ENCODE results near the gene COPZ1. TPM values are rescaled to one million over a fixed set of nuclear protein-coding genes. Genes with fewer than 3 reads are reported as not detected.

Gene COPZ1
- total and polyA plus RNA-seq, 9 of the 15 experiments (the other 6 are each of a cell fraction or from before 2014, with no cell fraction given) = 137 to 487 (median 233) TPM

DNA sequence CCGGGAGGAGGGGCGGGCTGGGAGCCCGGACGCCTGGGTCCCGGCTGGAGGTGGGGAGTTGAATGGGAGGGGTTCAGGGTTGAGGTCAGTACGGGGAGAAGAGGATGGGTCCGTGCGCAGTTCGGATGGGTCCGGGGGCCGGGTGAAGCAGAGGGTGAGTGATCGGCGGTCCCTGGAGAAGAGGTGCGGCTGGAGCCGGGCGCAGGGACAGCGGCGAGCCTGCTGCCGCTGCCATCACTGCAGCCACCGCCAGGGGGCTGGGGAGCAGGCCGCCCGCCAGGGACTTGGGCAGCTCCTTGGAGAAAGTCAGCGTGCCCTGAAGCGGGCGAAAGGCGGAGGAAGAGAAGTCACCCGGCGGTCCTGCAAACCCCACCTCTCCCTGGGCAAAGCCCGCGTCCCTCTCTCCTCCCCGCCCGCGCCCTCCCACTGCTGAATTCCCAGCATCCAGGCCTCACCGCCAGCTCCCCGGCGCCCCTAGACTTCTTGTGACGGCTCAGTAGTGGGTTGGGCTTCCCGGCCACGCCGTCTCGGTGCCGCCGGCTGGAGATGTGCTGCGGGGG is 45.3 kb downstream of the COPZ1 start (continued):
- TF ChIP-seq MLLT1 (IDR thresholded peaks at IDR 0.05) (peak; percentile 26 to 46; a peak in 1 of 4 replicates), NCOR1 (IDR thresholded peaks at IDR 0.05) (no peak), EZH2 (IDR thresholded peaks at IDR 0.05; ENCODE audit: borderline replicate concordance, low read depth, low read length) (no peak), TFAM (CRISPR knock-in tag; conservative IDR thresholded peaks at IDR 0.05) (no peak), FIP1L1 (IDR thresholded peaks at IDR 0.05; ENCODE audit: low read depth, low read length, poor library complexity, severe bottlenecking) (peak; percentile 85), FOSL1 (tag; conservative IDR thresholded peaks at IDR 0.05) (no peak), HNRNPLL (IDR thresholded peaks at IDR 0.05; ENCODE audit: low read depth, low read length, poor library complexity, severe bottlenecking) (no peak), NFIC (IDR thresholded peaks at IDR 0.05) (peak; percentile 57), NFATC3 (IDR thresholded peaks at IDR 0.05) (no peak), TAL1 (IDR thresholded peaks at IDR 0.05) (no peak), PTTG1 (tag; IDR thresholded peaks at IDR 0.05; ENCODE audit: low read depth) (no peak), ZNF253 (CRISPR knock-in tag; conservative IDR thresholded peaks at IDR 0.05) (no peak), TCFL5 (CRISPR knock-in tag; conservative IDR thresholded peaks at IDR 0.05) (no peak), UBTF (IDR thresholded peaks at IDR 0.05; ENCODE audit: borderline replicate concordance in 1 of 2, low read depth in 2 of 2, low read length in 2 of 2) (peak in 1 of 2 experiments; percentile 81; a peak in 1 of 4 replicates), FOXK1 (CRISPR knock-in tag; IDR thresholded peaks at IDR 0.05; ENCODE audit: borderline replicate concordance) (no peak), KLF13 (tag; IDR thresholded peaks at IDR 0.05; ENCODE audit: borderline replicate concordance, low read depth) (no peak), THRAP3 (IDR thresholded peaks at IDR 0.05; ENCODE audit: borderline replicate concordance) (no peak)
- TF ChIP-seq, protein P1, sequence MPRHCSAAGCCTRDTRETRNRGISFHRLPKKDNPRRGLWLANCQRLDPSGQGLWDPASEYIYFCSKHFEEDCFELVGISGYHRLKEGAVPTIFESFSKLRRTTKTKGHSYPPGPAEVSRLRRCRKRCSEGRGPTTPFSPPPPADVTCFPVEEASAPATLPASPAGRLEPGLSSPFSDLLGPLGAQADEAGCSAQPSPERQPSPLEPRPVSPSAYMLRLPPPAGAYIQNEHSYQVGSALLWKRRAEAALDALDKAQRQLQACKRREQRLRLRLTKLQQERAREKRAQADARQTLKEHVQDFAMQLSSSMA (CRISPR knock-in tag; IDR thresholded peaks at IDR 0.05) = no peak
- TF ChIP-seq, protein P2, sequence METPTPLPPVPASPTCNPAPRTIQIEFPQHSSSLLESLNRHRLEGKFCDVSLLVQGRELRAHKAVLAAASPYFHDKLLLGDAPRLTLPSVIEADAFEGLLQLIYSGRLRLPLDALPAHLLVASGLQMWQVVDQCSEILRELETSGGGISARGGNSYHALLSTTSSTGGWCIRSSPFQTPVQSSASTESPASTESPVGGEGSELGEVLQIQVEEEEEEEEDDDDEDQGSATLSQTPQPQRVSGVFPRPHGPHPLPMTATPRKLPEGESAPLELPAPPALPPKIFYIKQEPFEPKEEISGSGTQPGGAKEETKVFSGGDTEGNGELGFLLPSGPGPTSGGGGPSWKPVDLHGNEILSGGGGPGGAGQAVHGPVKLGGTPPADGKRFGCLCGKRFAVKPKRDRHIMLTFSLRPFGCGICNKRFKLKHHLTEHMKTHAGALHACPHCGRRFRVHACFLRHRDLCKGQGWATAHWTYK (CRISPR knock-in tag; IDR thresholded peaks at IDR 0.05) = no peak
